GM19043 (cell line): ENCODE results near the gene GNA14.
"Not testable (repeated sequence)": the region's sequence is repeated elsewhere in the genome, so short reads cannot be mapped to it uniquely, and the experiment has no call there.

Source experiments
- ATAC-seq: cut with Tn5 transposase; IDR thresholded peaks from one replicate; pipeline ENCODE4 v1.9.1; 2021; ENCODE audit warnings: low read depth; ENCODE audit not compliant: unreplicated experiment

GNA14 gene

GRCh38 chr9:77422969-77423368, 225.2 kb downstream of the GNA14 start:
- no peak for ATAC-seq

- no peak for ATAC-seq
Observed at GRCh38 chr9:77421506-77422265, 226.4 kb downstream of the GNA14 start.

- no peak for ATAC-seq
Observed at GRCh38 chr9:77420641-77421040, 227.5 kb downstream of the GNA14 start.

GRCh38 chr9:77418226-77418625, 229.9 kb downstream of the GNA14 start:
- ATAC-seq = no peak

GRCh38 chr9:77417566-77417965, 230.6 kb downstream of the GNA14 start:
- ATAC-seq = no peak

- ATAC-seq = not testable (repeated sequence)
Observed at GRCh38 chr9:77408521-77408920, 239.6 kb downstream of the GNA14 start.

- no peak for ATAC-seq
Observed at GRCh38 chr9:77403239-77403638, 244.9 kb downstream of the GNA14 start.

- no peak for ATAC-seq
Observed at GRCh38 chr9:77402286-77402685, 245.8 kb downstream of the GNA14 start.

- no peak for ATAC-seq
Observed at GRCh38 chr9:77399964-77400363, 248.2 kb downstream of the GNA14 start.

GRCh38 chr9:77398581-77398980, 249.5 kb downstream of the GNA14 start:
- ATAC-seq = not testable (repeated sequence)

GRCh38 chr9:77392328-77392727, 255.8 kb downstream of the GNA14 start:
- ATAC-seq = no peak

- no peak for ATAC-seq
Observed at GRCh38 chr9:77391834-77392233, 256.3 kb downstream of the GNA14 start.

- no peak for ATAC-seq
Observed at GRCh38 chr9:77386187-77386586, 261.9 kb downstream of the GNA14 start.

GRCh38 chr9:77384406-77384805, 263.7 kb downstream of the GNA14 start:
- ATAC-seq = no peak

- no peak for ATAC-seq
Observed at GRCh38 chr9:77375956-77376532, 272.1 kb downstream of the GNA14 start.

GRCh38 chr9:77374266-77374665, 273.9 kb downstream of the GNA14 start:
- no peak for ATAC-seq
